HEK293T (cell line): ENCODE results near the gene AGAP1.

Source experiments
- ARNT ChIP-seq: fragments of 450-650 bp; IDR thresholded peaks from 2 replicates; pipeline ENCODE4 v1.6.1; 2017; ENCODE audit warnings: mild to moderate bottlenecking
- L3MBTL2 ChIP-seq: fragments of 450-650 bp; conservative IDR thresholded peaks from 2 replicates; pipeline ENCODE4 v1.6.1; 2016; ENCODE audit warnings: mild to moderate bottlenecking

- TF ChIP-seq L3MBTL2 (no peak), ARNT (no peak)
These were observed 67.6 kb downstream of the AGAP1 start for GRCh38 chr2:235561450-235561849.
